ENCODE data around the gene GINS2.

- TF ChIP-seq CTCF (conservative IDR thresholded peaks at IDR 0.05; ENCODE audit: low read depth, low read length) (no peak), CEBPB (IDR thresholded peaks at IDR 0.05; ENCODE audit: low read depth, low read length) (no peak), POLR2A (IDR thresholded peaks at IDR 0.05; ENCODE audit: low read depth, low read length) (no peak)
- TF ChIP-seq, protein P1, sequence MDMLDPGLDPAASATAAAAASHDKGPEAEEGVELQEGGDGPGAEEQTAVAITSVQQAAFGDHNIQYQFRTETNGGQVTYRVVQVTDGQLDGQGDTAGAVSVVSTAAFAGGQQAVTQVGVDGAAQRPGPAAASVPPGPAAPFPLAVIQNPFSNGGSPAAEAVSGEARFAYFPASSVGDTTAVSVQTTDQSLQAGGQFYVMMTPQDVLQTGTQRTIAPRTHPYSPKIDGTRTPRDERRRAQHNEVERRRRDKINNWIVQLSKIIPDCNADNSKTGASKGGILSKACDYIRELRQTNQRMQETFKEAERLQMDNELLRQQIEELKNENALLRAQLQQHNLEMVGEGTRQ (IDR thresholded peaks at IDR 0.05; ENCODE audit: low read depth, low read length): no peak
These were observed 33.6 kb upstream of the GINS2 start for GRCh38 chr16:85722128-85722893.
